ENCODE results near the gene MLXIP. TPM values are rescaled to one million over a fixed set of nuclear protein-coding genes. Genes with fewer than 3 reads are reported as not detected.

Gene MLXIP
- total and polyA plus RNA-seq, 2 of the 4 experiments (the other 2 are of a cell fraction): 2.7 to 10.8 TPM

GRCh38 chr12:122129131-122129530, 50.6 kb downstream of the MLXIP start:
- TF ChIP-seq MXI1 (IDR thresholded peaks at IDR 0.05; ENCODE audit: borderline replicate concordance, low read depth, low read length) (no peak), CHD1 (IDR thresholded peaks at IDR 0.05; ENCODE audit: low read depth, low read length) (no peak), SMC3 (IDR thresholded peaks at IDR 0.05; ENCODE audit: low read depth, low read length) (no peak), CEBPB (IDR thresholded peaks at IDR 0.05; ENCODE audit: low read depth, low read length) (no peak), POLR2A (IDR thresholded peaks at IDR 0.05; ENCODE audit: low read depth, low read length) (no peak), RAD21 (IDR thresholded peaks at IDR 0.05; ENCODE audit: low read length) (no peak), USF2 (IDR thresholded peaks at IDR 0.05; ENCODE audit: low read depth, low read length) (no peak), MAZ (IDR thresholded peaks at IDR 0.05; ENCODE audit: borderline replicate concordance, low read depth, low read length) (no peak), MAFK (IDR thresholded peaks at IDR 0.05; ENCODE audit: low read depth, low read length) (no peak), BHLHE40 (IDR thresholded peaks at IDR 0.05; ENCODE audit: low read depth, low read length) (no peak), ELK1 (IDR thresholded peaks at IDR 0.05; ENCODE audit: borderline replicate concordance, low read depth, low read length) (no peak), RCOR1 (IDR thresholded peaks at IDR 0.05; ENCODE audit: insufficient replicate concordance, low read length) (no peak), RFX5 (IDR thresholded peaks at IDR 0.05; ENCODE audit: low read depth, low read length) (no peak), FOS (IDR thresholded peaks at IDR 0.05; ENCODE audit: low read depth, low read length) (no peak), CTCF (conservative IDR thresholded peaks at IDR 0.05; ENCODE audit: low read depth, low read length) (no peak), NFE2L2 (IDR thresholded peaks at IDR 0.05; ENCODE audit: low read depth, low read length) (no peak)
- H3K56ac ChIP-seq (ENCODE audit: extremely low read depth, insufficient read depth, low read length): no peak overlapping the region
- no peak for DNase-seq

More at GRCh38 chr12:122129131-122129530, 50.6 kb downstream of the MLXIP start:
- Histone ChIP-seq H3K18ac (ENCODE audit: low read depth, low read length) (no peak overlapping the region), H3K9me3 (ENCODE audit: control insufficient read depth, insufficient read depth, low read length) (no peaks in the 10 kb centered on the region), H2BK15ac (ENCODE audit: low read depth, low read length) (no peak overlapping the region), H2BK120ac (ENCODE audit: low read depth, low read length) (no peak overlapping the region), H3K14ac (replicated peaks; ENCODE audit: low read depth, low read length) (no peak overlapping the region), H4K5ac (ENCODE audit: low read depth, low read length) (no peak overlapping the region), H2AFZ (replicated peaks; ENCODE audit: low read length, poor library complexity) (no peak overlapping the region), H2AK5ac (ENCODE audit: low read depth, low read length) (no peak overlapping the region), H3K9me1 (ENCODE audit: insufficient read depth, low read length) (no peaks in the 10 kb centered on the region), H2BK20ac (ENCODE audit: low read depth, low read length) (no peak overlapping the region), H2AK9ac (replicated peaks; ENCODE audit: low read depth, low read length, poor library complexity) (peak overlapping the region; percentile 23), H3K4me3 (ENCODE audit: insufficient read depth, low read depth, low read length) (no peak overlapping the region), H3K23ac (ENCODE audit: low read depth, low read length) (no peak overlapping the region), H3K27ac (ENCODE audit: insufficient read depth, low read length) (no peak overlapping the region), H3K4ac (ENCODE audit: low read depth, low read length) (no peak overlapping the region), H2BK5ac (ENCODE audit: low read depth, low read length, poor library complexity, severe bottlenecking) (no peak overlapping the region), H3K27me3 (ENCODE audit: control insufficient read depth, insufficient read depth, low read length) (no peaks in the 10 kb centered on the region), H4K8ac (ENCODE audit: low read depth in 2 of 2, low read length in 2 of 2) (no peak overlapping the region), H4K20me1 (ENCODE audit: insufficient read depth, low read length) (peaks cover 22% of the 10 kb centered on the region), H3K9ac (ENCODE audit: low read depth, low read length) (no peak overlapping the region), H4K91ac (ENCODE audit: insufficient read depth, low read depth, low read length) (no peak overlapping the region), H3K79me1 (ENCODE audit: low read depth in 1 of 2, low read length in 2 of 2) (peaks cover 2 to 23% of the 10 kb centered on the region in 2 experiments), H3K4me1 (ENCODE audit: control insufficient read depth, insufficient read depth, low read length) (no peaks in the 10 kb centered on the region), H3K36me3 (ENCODE audit: control insufficient read depth, insufficient read depth, low read length) (peaks cover 49% of the 10 kb centered on the region), H3K4me2 (ENCODE audit: low read depth, low read length) (no peak overlapping the region)
- WGBS, 2 experiments (ENCODE audit: extremely low coverage in 2 of 2, insufficient read length in 1 of 2): no CpG with 5 or more reads among the region's 13 CpGs
- in situ Hi-C loops (cut with MboI; ENCODE audit: low sequenced_read_pairs) (no loop called here), intact Hi-C loops (cut with micrococcal nuclease) (no loop called here), dilution Hi-C loops (cut with HindIII; ENCODE audit: low sequenced_read_pairs, unreplicated experiment) (no loop called here)
- ATAC-seq (ENCODE audit: low read depth): no peak
- ChIA-PET POLR2A (ENCODE audit: unreplicated experiment) (no interaction called here), CTCF (interaction anchor here (0.7 kb wide), 1 partner anchor 17 kb away, joined by 3 read pairs; no protein-coding TSS in a partner anchor)
- BruUV-seq (replicated peaks): no TSS peak

All from IMR-90 (cell line).